ENCODE measurements around the gene FFAR1. TPM values are rescaled to one million over a fixed set of nuclear protein-coding genes. Genes with fewer than 3 reads are reported as not detected.
A peak's percentile ranks its signal among the peaks of the same experiment; 100 is the strongest.

The FFAR1 gene
- total and polyA plus RNA-seq, 2 experiments from 2014 or later, result not detected

DNA sequence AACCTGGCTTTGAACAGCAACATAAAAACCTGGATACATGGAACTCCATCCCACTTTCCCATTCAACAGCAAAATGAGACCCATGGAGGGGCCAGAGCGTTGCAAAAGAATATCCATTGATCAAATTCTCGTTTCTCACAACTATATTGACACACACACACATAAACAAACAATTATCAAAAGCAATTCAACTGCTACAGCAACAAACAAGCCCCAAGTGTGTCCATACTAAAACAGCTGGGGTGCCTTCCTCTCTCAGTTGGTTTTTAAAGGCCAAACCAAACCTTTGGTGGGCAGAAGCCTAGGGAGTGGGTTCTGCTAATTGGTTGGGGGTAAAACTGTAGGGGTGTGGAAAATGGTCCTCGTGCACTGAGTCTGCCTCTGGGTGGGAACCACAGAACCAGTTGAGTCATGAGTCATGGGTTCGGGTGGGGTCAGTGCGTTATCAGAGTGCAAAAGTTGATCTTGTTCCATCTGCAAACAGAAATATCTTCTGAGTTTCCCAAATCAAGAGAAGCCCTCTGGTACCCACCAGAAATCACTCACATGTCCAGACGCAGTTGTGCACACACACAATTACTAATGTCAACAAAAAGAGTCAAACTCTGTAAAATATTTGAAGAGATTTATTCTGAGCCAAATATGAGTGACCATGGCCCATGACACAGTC, 41.6 kb downstream of the FFAR1 start:
- Histone ChIP-seq H3K27me3 (no peaks in the 10 kb centered on the region), H3K4me3 (no peak overlapping the region), H3K27ac (peak overlapping the region; percentile 23), H2AFZ (no peak overlapping the region), H3K36me3 (replicated peaks; ENCODE audit: insufficient read depth, low read depth) (no peaks in the 10 kb centered on the region), H3K4me1 (ENCODE audit: insufficient read depth) (no peaks in the 10 kb centered on the region), H3K4me2 (no peak overlapping the region), H3K9me2 (replicated peaks; ENCODE audit: insufficient read depth) (no peaks in the 10 kb centered on the region), H4K20me1 (ENCODE audit: insufficient read depth, poor library complexity, severe bottlenecking) (no peaks in the 10 kb centered on the region), H3K79me2 (no peaks in the 10 kb centered on the region), H3K9me3 (ENCODE audit: low read depth) (peaks cover 4% of the 10 kb centered on the region)
- WGBS (ENCODE audit: low lambda C conversion rate, missing lambda C conversion rate), result 61% methylated on average over 6 of the region's 6 CpGs
- TF ChIP-seq, protein P1, sequence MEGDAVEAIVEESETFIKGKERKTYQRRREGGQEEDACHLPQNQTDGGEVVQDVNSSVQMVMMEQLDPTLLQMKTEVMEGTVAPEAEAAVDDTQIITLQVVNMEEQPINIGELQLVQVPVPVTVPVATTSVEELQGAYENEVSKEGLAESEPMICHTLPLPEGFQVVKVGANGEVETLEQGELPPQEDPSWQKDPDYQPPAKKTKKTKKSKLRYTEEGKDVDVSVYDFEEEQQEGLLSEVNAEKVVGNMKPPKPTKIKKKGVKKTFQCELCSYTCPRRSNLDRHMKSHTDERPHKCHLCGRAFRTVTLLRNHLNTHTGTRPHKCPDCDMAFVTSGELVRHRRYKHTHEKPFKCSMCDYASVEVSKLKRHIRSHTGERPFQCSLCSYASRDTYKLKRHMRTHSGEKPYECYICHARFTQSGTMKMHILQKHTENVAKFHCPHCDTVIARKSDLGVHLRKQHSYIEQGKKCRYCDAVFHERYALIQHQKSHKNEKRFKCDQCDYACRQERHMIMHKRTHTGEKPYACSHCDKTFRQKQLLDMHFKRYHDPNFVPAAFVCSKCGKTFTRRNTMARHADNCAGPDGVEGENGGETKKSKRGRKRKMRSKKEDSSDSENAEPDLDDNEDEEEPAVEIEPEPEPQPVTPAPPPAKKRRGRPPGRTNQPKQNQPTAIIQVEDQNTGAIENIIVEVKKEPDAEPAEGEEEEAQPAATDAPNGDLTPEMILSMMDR (IDR thresholded peaks at IDR 0.05; ENCODE audit: poor library complexity), result no peak
- TF ChIP-seq EZH2phosphoT487 (IDR thresholded peaks at IDR 0.05; ENCODE audit: low read depth, severe bottlenecking, unreplicated experiment) (no peak), EZH2 (IDR thresholded peaks at IDR 0.05; ENCODE audit: borderline replicate concordance) (no peak)
- DNase-seq (ENCODE audit: low spot score), result no peak

DNA sequence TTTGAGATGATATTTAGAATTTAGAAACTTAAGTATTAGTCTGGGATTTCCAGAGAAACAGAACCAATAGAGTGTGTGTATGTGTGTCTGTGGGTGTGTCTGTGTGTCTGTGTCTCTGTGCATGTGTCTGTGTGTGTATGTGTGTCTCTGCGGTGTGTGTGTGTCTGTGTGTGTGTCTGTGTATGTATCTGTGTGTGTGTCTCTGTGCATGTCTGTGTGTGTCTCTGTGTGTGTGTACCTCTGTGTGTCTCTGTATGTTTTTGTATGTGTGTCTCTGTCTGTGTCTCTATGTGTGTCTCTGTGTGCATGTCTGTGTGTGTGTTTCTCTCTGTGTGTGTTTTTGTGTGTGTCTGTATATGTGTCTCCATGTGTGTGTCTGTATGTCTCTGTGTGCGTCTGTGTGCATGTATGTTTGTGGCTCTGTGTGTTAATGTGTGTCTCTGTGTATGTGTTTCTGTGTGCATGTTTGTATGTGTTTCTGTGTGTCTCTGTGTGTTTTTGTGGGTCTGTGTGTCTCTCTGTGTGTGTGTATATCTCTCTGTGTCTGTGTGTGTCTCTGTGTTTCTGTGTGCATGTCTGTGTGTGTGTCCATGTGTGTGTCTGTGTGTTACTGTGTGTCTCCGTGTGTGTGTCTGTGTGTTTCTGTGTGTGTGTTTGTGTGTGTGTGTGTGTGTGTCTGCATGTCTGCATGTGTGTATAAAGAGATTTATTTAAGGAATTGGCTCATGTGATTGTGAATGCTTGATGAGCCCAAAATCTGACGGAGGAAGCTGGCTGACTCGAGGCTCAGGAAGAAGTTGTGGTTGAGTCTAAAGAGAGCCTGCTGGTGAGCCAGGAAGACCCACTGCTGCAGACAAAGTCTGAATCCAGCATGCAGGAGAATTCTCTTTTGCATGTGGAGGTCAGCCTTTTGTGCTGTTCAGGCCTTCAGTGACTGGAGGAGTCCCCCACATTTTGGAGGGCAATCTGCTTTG, 45.3 kb downstream of the FFAR1 start:
- H3K36me3 ChIP-seq (replicated peaks; ENCODE audit: insufficient read depth, low read depth), result no peaks in the 10 kb centered on the region
- no peaks in the 10 kb centered on the region for H3K9me2 ChIP-seq (replicated peaks; ENCODE audit: insufficient read depth)
- H3K4me3 ChIP-seq, result no peak overlapping the region
- no peaks in the 10 kb centered on the region for H3K79me2 ChIP-seq
- H2AFZ ChIP-seq, result no peak overlapping the region
- no peaks in the 10 kb centered on the region for H3K4me1 ChIP-seq (ENCODE audit: insufficient read depth)
- H4K20me1 ChIP-seq (ENCODE audit: insufficient read depth, poor library complexity, severe bottlenecking), result no peaks in the 10 kb centered on the region
- no peak overlapping the region for H3K27ac ChIP-seq
- H3K4me2 ChIP-seq, result no peak overlapping the region
- TF ChIP-seq EZH2phosphoT487 (IDR thresholded peaks at IDR 0.05; ENCODE audit: low read depth, severe bottlenecking, unreplicated experiment), result no peak
- TF ChIP-seq EZH2 (IDR thresholded peaks at IDR 0.05; ENCODE audit: borderline replicate concordance), result no peak
- TF ChIP-seq, protein P1 (IDR thresholded peaks at IDR 0.05; ENCODE audit: poor library complexity), result no peak
- WGBS (ENCODE audit: low lambda C conversion rate, missing lambda C conversion rate), result 93% methylated on average over 5 of the region's 5 CpGs
- DNase-seq (ENCODE audit: low spot score), result no peak
- no peaks in the 10 kb centered on the region for H3K27me3 ChIP-seq
- H3K9me3 ChIP-seq (ENCODE audit: low read depth), result no peaks in the 10 kb centered on the region

DNA sequence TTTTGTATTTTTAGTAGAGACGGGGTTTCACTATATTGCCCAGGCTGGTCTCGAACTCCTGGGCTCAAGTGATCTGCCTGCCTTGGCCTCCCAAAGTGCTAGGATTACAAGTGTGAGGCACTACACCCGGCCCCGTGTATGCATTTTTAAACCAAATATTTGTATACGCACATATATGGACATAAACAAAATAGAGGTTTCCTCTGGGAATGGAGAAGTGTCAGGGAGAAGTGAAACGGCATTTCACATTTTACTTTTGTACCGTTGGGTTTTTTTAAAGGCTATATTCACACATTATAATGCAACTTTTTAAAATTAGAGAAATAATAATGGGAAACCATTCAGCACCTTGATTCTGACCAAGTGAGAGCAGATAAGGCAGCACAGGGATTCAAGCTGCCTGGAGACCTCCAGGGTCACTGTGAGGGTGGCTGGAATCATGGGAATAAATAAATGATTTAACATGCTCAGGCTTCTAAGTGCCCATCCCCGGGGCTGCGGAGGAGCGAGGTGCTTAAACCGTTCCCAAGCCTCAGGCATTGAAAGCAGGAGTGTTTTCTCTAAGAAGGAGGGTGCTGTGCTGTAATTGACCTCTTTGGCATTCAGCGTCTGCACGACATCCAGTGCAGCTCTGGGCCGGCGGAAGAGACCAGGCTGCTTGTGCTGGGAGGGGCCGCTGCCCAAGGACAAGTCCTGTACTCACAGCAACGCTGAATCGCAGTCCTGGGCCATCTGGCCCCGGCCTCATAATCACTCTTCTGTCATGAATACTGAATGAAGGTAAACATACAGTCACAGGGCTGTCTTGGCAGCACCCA, 47.9 kb downstream of the FFAR1 start:
- Histone ChIP-seq H2AFZ (no peak overlapping the region), H3K27ac (peak overlapping the region; percentile 38), H3K79me2 (no peaks in the 10 kb centered on the region), H3K4me2 (peak overlapping the region; percentile 14), H3K4me3 (no peak overlapping the region), H3K36me3 (replicated peaks; ENCODE audit: insufficient read depth, low read depth) (no peaks in the 10 kb centered on the region), H3K9me2 (replicated peaks; ENCODE audit: insufficient read depth) (no peaks in the 10 kb centered on the region), H3K4me1 (ENCODE audit: insufficient read depth) (no peaks in the 10 kb centered on the region), H3K27me3 (no peaks in the 10 kb centered on the region), H4K20me1 (ENCODE audit: insufficient read depth, poor library complexity, severe bottlenecking) (no peaks in the 10 kb centered on the region), H3K9me3 (ENCODE audit: low read depth) (no peaks in the 10 kb centered on the region)
- no peak for TF ChIP-seq EZH2phosphoT487 (IDR thresholded peaks at IDR 0.05; ENCODE audit: low read depth, severe bottlenecking, unreplicated experiment)
- TF ChIP-seq, protein P1 (IDR thresholded peaks at IDR 0.05; ENCODE audit: poor library complexity), result no peak
- no peak for TF ChIP-seq EZH2 (IDR thresholded peaks at IDR 0.05; ENCODE audit: borderline replicate concordance)
- DNase-seq (ENCODE audit: low spot score), result peak; percentile 67
- WGBS (ENCODE audit: low lambda C conversion rate, missing lambda C conversion rate), result 42% methylated on average over 19 of the region's 19 CpGs

Data from hepatocyte (in vitro differentiated cells).